Measurements from ENCODE around the gene VSTM4.

DNA sequence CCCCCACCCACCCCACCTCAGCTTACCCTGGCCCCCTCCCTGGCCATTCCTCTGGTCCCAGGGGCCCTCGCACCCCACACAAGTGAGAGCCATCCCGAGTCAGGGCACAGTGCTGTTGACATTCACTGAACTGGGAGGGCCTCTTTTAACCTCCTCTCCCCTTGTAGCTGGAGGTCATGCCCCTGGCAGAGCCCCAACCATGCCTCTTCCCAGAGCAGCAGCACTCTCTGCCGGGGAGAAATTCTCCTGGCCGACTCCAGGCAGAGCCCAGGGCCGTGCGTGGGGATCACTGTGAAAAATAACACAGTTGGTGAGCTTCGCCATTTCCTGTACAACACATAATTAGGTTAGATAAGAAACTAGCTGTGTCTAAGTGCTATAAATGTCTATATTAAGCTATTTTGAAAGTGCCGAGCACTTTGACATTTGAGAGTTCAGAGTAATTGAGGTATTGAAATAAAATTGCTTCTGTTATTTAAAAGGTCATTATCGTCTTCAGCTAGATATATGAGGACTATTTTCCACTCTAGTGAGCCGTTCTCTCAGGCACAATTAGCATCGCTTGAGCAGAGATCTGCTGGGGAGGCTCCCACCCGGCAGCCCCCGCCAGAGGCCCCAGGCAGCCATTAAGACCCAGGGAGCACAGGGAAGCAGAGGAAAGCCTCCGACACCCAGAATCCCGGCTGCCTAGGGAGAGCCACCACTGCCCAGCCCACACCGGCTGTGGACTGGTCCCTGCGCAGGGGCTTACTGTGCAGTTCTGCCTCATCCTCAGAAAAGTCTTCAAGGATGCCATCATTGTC lies 113.3 kb downstream of the VSTM4 start:
- TF ChIP-seq, protein P1, sequence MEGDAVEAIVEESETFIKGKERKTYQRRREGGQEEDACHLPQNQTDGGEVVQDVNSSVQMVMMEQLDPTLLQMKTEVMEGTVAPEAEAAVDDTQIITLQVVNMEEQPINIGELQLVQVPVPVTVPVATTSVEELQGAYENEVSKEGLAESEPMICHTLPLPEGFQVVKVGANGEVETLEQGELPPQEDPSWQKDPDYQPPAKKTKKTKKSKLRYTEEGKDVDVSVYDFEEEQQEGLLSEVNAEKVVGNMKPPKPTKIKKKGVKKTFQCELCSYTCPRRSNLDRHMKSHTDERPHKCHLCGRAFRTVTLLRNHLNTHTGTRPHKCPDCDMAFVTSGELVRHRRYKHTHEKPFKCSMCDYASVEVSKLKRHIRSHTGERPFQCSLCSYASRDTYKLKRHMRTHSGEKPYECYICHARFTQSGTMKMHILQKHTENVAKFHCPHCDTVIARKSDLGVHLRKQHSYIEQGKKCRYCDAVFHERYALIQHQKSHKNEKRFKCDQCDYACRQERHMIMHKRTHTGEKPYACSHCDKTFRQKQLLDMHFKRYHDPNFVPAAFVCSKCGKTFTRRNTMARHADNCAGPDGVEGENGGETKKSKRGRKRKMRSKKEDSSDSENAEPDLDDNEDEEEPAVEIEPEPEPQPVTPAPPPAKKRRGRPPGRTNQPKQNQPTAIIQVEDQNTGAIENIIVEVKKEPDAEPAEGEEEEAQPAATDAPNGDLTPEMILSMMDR (IDR thresholded peaks at IDR 0.05; ENCODE audit: low read depth, low read length) = no peak
- TF ChIP-seq, protein P2, sequence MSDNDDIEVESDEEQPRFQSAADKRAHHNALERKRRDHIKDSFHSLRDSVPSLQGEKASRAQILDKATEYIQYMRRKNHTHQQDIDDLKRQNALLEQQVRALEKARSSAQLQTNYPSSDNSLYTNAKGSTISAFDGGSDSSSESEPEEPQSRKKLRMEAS (IDR thresholded peaks at IDR 0.05; ENCODE audit: low read depth, low read length) = no peak
- TF ChIP-seq MYC (IDR thresholded peaks at IDR 0.05; ENCODE audit: low read depth, low read length) = no peak
- TF ChIP-seq POLR2A (IDR thresholded peaks at IDR 0.05; ENCODE audit: extremely low read depth, insufficient read length) = no peak

Data from NB4 (cell line).